NK-92 treated with Interleukin-12 subunit alpha and Interleukin-12 subunit beta, amount 100 ng/mL, for 24 hours (cell line): ENCODE data around the gene IL1RAP.
"Not testable (repeated sequence)": the region's sequence is repeated elsewhere in the genome, so short reads cannot be mapped to it uniquely, and the experiment has no call there.

ENCODE experiments used
- DNase-seq: peaks from one replicate; lab custom pipeline; 2025; lab: John Stamatoyannopoulos, UW

IL1RAP gene

GRCh38 chr3:190506271-190506670 lies 7.6 kb upstream of the IL1RAP start:
- DNase-seq: no peak

- DNase-seq: no peak
These were observed 1.2 kb upstream of the IL1RAP start for GRCh38 chr3:190512666-190513065.

- no peak for DNase-seq
These were observed 698 bp downstream of the IL1RAP start for GRCh38 chr3:190514413-190515153.

- DNase-seq: no peak
These were observed 2.5 kb downstream of the IL1RAP start for GRCh38 chr3:190516416-190516815.

GRCh38 chr3:190517687-190518086 lies 3.8 kb downstream of the IL1RAP start:
- DNase-seq: no peak

GRCh38 chr3:190518531-190518930 lies 4.6 kb downstream of the IL1RAP start:
- DNase-seq: not testable (repeated sequence)

- DNase-seq: no peak
These were observed 6.0 kb downstream of the IL1RAP start for GRCh38 chr3:190519886-190520285.

- DNase-seq: no peak
These were observed 8.1 kb downstream of the IL1RAP start for GRCh38 chr3:190521998-190522397.

- DNase-seq: no peak
These were observed 8.8 kb downstream of the IL1RAP start for GRCh38 chr3:190522621-190523222.

- no peak for DNase-seq
These were observed 11.1 kb downstream of the IL1RAP start for GRCh38 chr3:190524942-190525341.

GRCh38 chr3:190525634-190526033 lies 11.7 kb downstream of the IL1RAP start:
- no peak for DNase-seq

- no peak for DNase-seq
These were observed 13.2 kb downstream of the IL1RAP start for GRCh38 chr3:190526787-190527762.

- no peak for DNase-seq
These were observed 14.8 kb downstream of the IL1RAP start for GRCh38 chr3:190528706-190529105.

- DNase-seq: no peak
These were observed 17.5 kb downstream of the IL1RAP start for GRCh38 chr3:190531406-190531805.

- DNase-seq: no peak
These were observed 18.9 kb downstream of the IL1RAP start for GRCh38 chr3:190532731-190533203.

- DNase-seq: no peak
These were observed 19.8 kb downstream of the IL1RAP start for GRCh38 chr3:190533511-190534281.

GRCh38 chr3:190534386-190534785 lies 20.5 kb downstream of the IL1RAP start:
- no peak for DNase-seq

GRCh38 chr3:190534986-190535385 lies 21.1 kb downstream of the IL1RAP start:
- DNase-seq: no peak

- DNase-seq: no peak
These were observed 23.3 kb downstream of the IL1RAP start for GRCh38 chr3:190537146-190537545.

GRCh38 chr3:190538288-190538687 lies 24.4 kb downstream of the IL1RAP start:
- DNase-seq: no peak

GRCh38 chr3:190539526-190539925 lies 25.6 kb downstream of the IL1RAP start:
- no peak for DNase-seq

- no peak for DNase-seq
These were observed 27.1 kb downstream of the IL1RAP start for GRCh38 chr3:190541008-190541407.
